ENCODE measurements around the gene P2RY6. TPM values are rescaled to one million over a fixed set of nuclear protein-coding genes. Genes with fewer than 3 reads are reported as not detected.

Gene P2RY6
- total and polyA plus RNA-seq, 2 of the 4 experiments (the other 2 are of a cell fraction) = 0.44 TPM; not detected in 1

GRCh38 chr11:73298233-73298632, 26.1 kb downstream of the P2RY6 start:
- no peak overlapping the region for H2BK15ac ChIP-seq (ENCODE audit: low read depth, low read length)
- peaks cover 12% of the 10 kb centered on the region for H3K9me1 ChIP-seq (ENCODE audit: insufficient read depth, low read length)
- H3K14ac ChIP-seq (replicated peaks; ENCODE audit: low read depth, low read length) = no peak overlapping the region
- WGBS, 2 experiments (ENCODE audit: extremely low coverage in 2 of 2, insufficient read length in 1 of 2) = 79% methylated on average over 3 of the region's 5 CpGs; no CpG with 5 or more reads in 1 of the 2 experiments
- POLR2A ChIA-PET (ENCODE audit: unreplicated experiment) = no interaction called here
- H3K23ac ChIP-seq (ENCODE audit: low read depth, low read length) = no peak overlapping the region
- no peak for DNase-seq
- BruUV-seq (replicated peaks) = no TSS peak
- no peaks in the 10 kb centered on the region for H3K36me3 ChIP-seq (ENCODE audit: control insufficient read depth, insufficient read depth, low read length)
- TF ChIP-seq NFE2L2 (IDR thresholded peaks at IDR 0.05; ENCODE audit: low read depth, low read length) = no peak
- no peak for TF ChIP-seq RCOR1 (IDR thresholded peaks at IDR 0.05; ENCODE audit: insufficient replicate concordance, low read length)
- no peak for TF ChIP-seq MXI1 (IDR thresholded peaks at IDR 0.05; ENCODE audit: borderline replicate concordance, low read depth, low read length)
- no peak for TF ChIP-seq CHD1 (IDR thresholded peaks at IDR 0.05; ENCODE audit: low read depth, low read length)
- TF ChIP-seq MAFK (IDR thresholded peaks at IDR 0.05; ENCODE audit: low read depth, low read length) = no peak
- no peak for TF ChIP-seq CTCF (conservative IDR thresholded peaks at IDR 0.05; ENCODE audit: low read depth, low read length)
- TF ChIP-seq BHLHE40 (IDR thresholded peaks at IDR 0.05; ENCODE audit: low read depth, low read length) = no peak
- no peak for TF ChIP-seq RAD21 (IDR thresholded peaks at IDR 0.05; ENCODE audit: low read length)
- TF ChIP-seq RFX5 (IDR thresholded peaks at IDR 0.05; ENCODE audit: low read depth, low read length) = no peak
- TF ChIP-seq USF2 (IDR thresholded peaks at IDR 0.05; ENCODE audit: low read depth, low read length) = no peak
- no peak for TF ChIP-seq FOS (IDR thresholded peaks at IDR 0.05; ENCODE audit: low read depth, low read length)
- no peak for TF ChIP-seq MAZ (IDR thresholded peaks at IDR 0.05; ENCODE audit: borderline replicate concordance, low read depth, low read length)
- H2BK5ac ChIP-seq (ENCODE audit: low read depth, low read length, poor library complexity, severe bottlenecking) = no peak overlapping the region
- H3K4ac ChIP-seq (ENCODE audit: low read depth, low read length) = no peak overlapping the region
- no peaks in the 10 kb centered on the region for H3K79me1 ChIP-seq (ENCODE audit: low read depth in 1 of 2, low read length in 2 of 2)
- H3K4me1 ChIP-seq (ENCODE audit: control insufficient read depth, insufficient read depth, low read length) = peaks cover 3% of the 10 kb centered on the region
- H3K9me3 ChIP-seq (ENCODE audit: control insufficient read depth, insufficient read depth, low read length) = no peaks in the 10 kb centered on the region
- H3K27me3 ChIP-seq (ENCODE audit: control insufficient read depth, insufficient read depth, low read length) = no peaks in the 10 kb centered on the region
- H4K5ac ChIP-seq (ENCODE audit: low read depth, low read length) = no peak overlapping the region
- H3K18ac ChIP-seq (ENCODE audit: low read depth, low read length) = no peak overlapping the region
- peak overlapping the region; percentile 34 for H2AFZ ChIP-seq (replicated peaks; ENCODE audit: low read length, poor library complexity)
- no peak overlapping the region for H3K27ac ChIP-seq (ENCODE audit: insufficient read depth, low read length)
- H3K4me3 ChIP-seq (ENCODE audit: insufficient read depth, low read depth, low read length) = no peak overlapping the region
- in situ Hi-C loops (cut with MboI; ENCODE audit: low sequenced_read_pairs) = loop anchor here (5.0 kb wide), 1 partner anchor 39 kb away; no protein-coding TSS in a partner anchor
- dilution Hi-C loops (cut with HindIII; ENCODE audit: low sequenced_read_pairs, unreplicated experiment) = no loop called here
- H4K91ac ChIP-seq (ENCODE audit: insufficient read depth, low read depth, low read length) = no peak overlapping the region
- H4K20me1 ChIP-seq (ENCODE audit: insufficient read depth, low read length) = no peaks in the 10 kb centered on the region
- ATAC-seq (ENCODE audit: low read depth) = no peak
- no peak overlapping the region for H2BK120ac ChIP-seq (ENCODE audit: low read depth, low read length)
- no peak overlapping the region for H3K4me2 ChIP-seq (ENCODE audit: low read depth, low read length)
- no peak overlapping the region for H3K56ac ChIP-seq (ENCODE audit: extremely low read depth, insufficient read depth, low read length)
- no peak overlapping the region for H2BK20ac ChIP-seq (ENCODE audit: low read depth, low read length)
- H2AK5ac ChIP-seq (ENCODE audit: low read depth, low read length) = peak overlapping the region; percentile 52; the same call in 1 of the 2 replicates
- H4K8ac ChIP-seq (ENCODE audit: low read depth in 2 of 2, low read length in 2 of 2) = no peak overlapping the region
- CTCF ChIA-PET = interaction anchor here (1.0 to 1.4 kb wide), 4 partner anchors 9 to 50 kb away, joined by 3 to 6 read pairs (median 4); no protein-coding TSS in a partner anchor
- H2AK9ac ChIP-seq (replicated peaks; ENCODE audit: low read depth, low read length, poor library complexity) = peak overlapping the region; percentile 44
- no peak overlapping the region for H3K9ac ChIP-seq (ENCODE audit: low read depth, low read length)
- intact Hi-C loops (cut with micrococcal nuclease) = no loop called here

Data from IMR-90 (cell line).